Coronary artery (tissue), 2 donors: ENCODE results near the gene SAG.

Experiments used
- DNase-seq: peaks from one replicate; pipeline ENCODE4 v3.0.0-alpha.2; 2017; ENCODE audit warnings: low spot score
- H3K27ac ChIP-seq, 2 donors: fragments of 200-600 bp; sonication (generic); one replicate each; pipeline ENCODE4 v1.5.1; 2016 to 2019
- H3K4me3 ChIP-seq: fragments of 200-600 bp; sonication (generic); 2 replicates; pipeline ENCODE4 v1.5.1; 2016; ENCODE audit warnings: mild to moderate bottlenecking, moderate library complexity
- CTCF ChIP-seq: fragments of 200-600 bp; sonication (generic); IDR thresholded peaks from one replicate; pipeline ENCODE4 v1.5.1; 2019; ENCODE audit warnings: antibody characterized with exemption

Gene SAG

GRCh38 chr2:233353101-233353768 is 45.6 kb downstream of the SAG start:
- Histone ChIP-seq H3K27ac (peak overlapping the region in 1 of 2 donors; percentile 57), H3K4me3 (peak overlapping the region; percentile 90)
- no peak for TF ChIP-seq CTCF
- DNase-seq: no peak

- DNase-seq: no peak
- peak within 1 kb of the TSS; percentile 90 for H3K4me3 ChIP-seq
- TF ChIP-seq CTCF: peak; percentile 53
- H3K27ac ChIP-seq: peak within 1 kb of the TSS; percentile 46 to 76
Observed at GRCh38 chr2:233353769-233354499, 46.3 kb downstream of the SAG start, which contains the start of gene DGKD. TSS of gene DGKD (plus strand) at chr2:233354494. CDS start at chr2:233354519, 25 bp downstream.

- no peak for TF ChIP-seq CTCF
- no peak for DNase-seq
- peak overlapping the region in 1 of 2 donors; percentile 76 for H3K27ac ChIP-seq
- H3K4me3 ChIP-seq: peak overlapping the region; percentile 90
Observed at GRCh38 chr2:233354500-233354924, 46.9 kb downstream of the SAG start.

- DNase-seq: no peak
- Histone ChIP-seq H3K27ac (peak overlapping the region in 1 of 2 donors; percentile 76), H3K4me3 (peak overlapping the region; percentile 90)
- TF ChIP-seq CTCF: no peak
Observed at GRCh38 chr2:233354971-233355574, 47.5 kb downstream of the SAG start.

GRCh38 chr2:233355916-233356315 is 48.3 kb downstream of the SAG start:
- Histone ChIP-seq H3K4me3 (peak overlapping the region; percentile 90), H3K27ac (no peak overlapping the region)
- no peak for DNase-seq
- TF ChIP-seq CTCF: no peak

GRCh38 chr2:233356546-233357308 is 49.1 kb downstream of the SAG start:
- no peak for DNase-seq
- TF ChIP-seq CTCF: no peak
- peak overlapping the region; percentile 90 for H3K4me3 ChIP-seq
- no peak overlapping the region for H3K27ac ChIP-seq
